Glutamatergic neuron (in vitro differentiated cells): ENCODE results near the gene CRYBG2. TPM values are rescaled to one million over a fixed set of nuclear protein-coding genes. Genes with fewer than 3 reads are reported as not detected.
"Not testable (repeated sequence)": the region's sequence is repeated elsewhere in the genome, so short reads cannot be mapped to it uniquely, and the experiment has no call there.

Experiments used
- DNase-seq: peaks from one replicate; pipeline ENCODE4 v3.0.0; 2022
- H3K27ac Mint-ChIP-seq: one replicate; pipeline ENCODE4 v1.8.0; 2020; ENCODE audit warnings: mild to moderate bottlenecking, mixed read lengths, inconsistent platforms; ENCODE audit not compliant: unreplicated experiment
- H3K27me3 Mint-ChIP-seq: one replicate; pipeline ENCODE4 v1.8.0; 2020; ENCODE audit warnings: mild to moderate bottlenecking, moderate library complexity, mixed read lengths, inconsistent platforms; ENCODE audit not compliant: unreplicated experiment
- H3K36me3 Mint-ChIP-seq: one replicate; pipeline ENCODE4 v1.8.0; 2020; ENCODE audit warnings: mild to moderate bottlenecking, mixed read lengths, inconsistent platforms; ENCODE audit not compliant: unreplicated experiment
- H3K4me1 Mint-ChIP-seq: one replicate; pipeline ENCODE4 v1.8.0; 2020; ENCODE audit warnings: mild to moderate bottlenecking, low read depth, mixed read lengths, inconsistent platforms; ENCODE audit not compliant: unreplicated experiment
- H3K4me3 Mint-ChIP-seq: one replicate; pipeline ENCODE4 v1.8.0; 2020; ENCODE audit warnings: mild to moderate bottlenecking, mixed read lengths, inconsistent platforms; ENCODE audit not compliant: unreplicated experiment
- H3K9me3 Mint-ChIP-seq: one replicate; pipeline ENCODE4 v1.8.0; 2020; ENCODE audit warnings: mild to moderate bottlenecking, moderate library complexity, mixed read lengths, inconsistent platforms; ENCODE audit not compliant: unreplicated experiment
- total RNA-seq: library from RNA; stranded (reverse); fragmentation: NEBNext Ultra II Directional; extraction: Animal tissue kit (Norgen Biotek cat#: 25700); gene quantifications from one replicate; pipeline ENCODE4 v1.2.1, GENCODE V29; 2021; ENCODE audit not compliant: unreplicated experiment
- TF ChIP-seq, protein P1 (sequence below): fragments of 200-600 bp; sonication (generic); IDR thresholded peaks from one replicate; pipeline ENCODE4 v1.5.0; 2021; ENCODE audit not compliant: partially characterized antibody, unreplicated experiment

The CRYBG2 gene
- total RNA-seq, 1 donor from 2014 or later = 2.2 TPM

DNA sequence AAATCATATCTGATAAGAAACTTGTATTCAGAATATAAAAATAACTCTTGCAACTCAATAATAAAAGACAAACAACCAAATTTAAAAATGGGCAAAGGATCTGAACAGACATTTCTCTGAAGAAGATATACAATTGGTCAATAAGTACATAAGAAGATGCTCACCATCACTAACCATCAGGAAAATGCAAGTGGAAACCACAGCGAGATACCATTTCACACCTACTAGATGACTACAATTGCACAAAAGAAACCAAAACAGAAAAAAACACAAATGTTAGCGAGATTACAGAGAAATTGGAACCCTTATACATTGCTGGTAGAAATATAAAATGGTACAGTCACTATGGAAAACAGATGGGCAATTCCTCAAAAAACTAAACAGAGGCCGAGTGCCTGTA, 30.1 kb upstream of the CRYBG2 start:
- Mint-ChIP-seq H3K27me3 (no peaks in the 10 kb centered on the region), H3K9me3 (peaks cover 3% of the 10 kb centered on the region), H3K36me3 (no peaks in the 10 kb centered on the region), H3K4me1 (peaks cover under 1% of the 10 kb centered on the region), H3K27ac (no peak overlapping the region), H3K4me3 (no peak overlapping the region)
- no peak for DNase-seq
- TF ChIP-seq, protein P1, sequence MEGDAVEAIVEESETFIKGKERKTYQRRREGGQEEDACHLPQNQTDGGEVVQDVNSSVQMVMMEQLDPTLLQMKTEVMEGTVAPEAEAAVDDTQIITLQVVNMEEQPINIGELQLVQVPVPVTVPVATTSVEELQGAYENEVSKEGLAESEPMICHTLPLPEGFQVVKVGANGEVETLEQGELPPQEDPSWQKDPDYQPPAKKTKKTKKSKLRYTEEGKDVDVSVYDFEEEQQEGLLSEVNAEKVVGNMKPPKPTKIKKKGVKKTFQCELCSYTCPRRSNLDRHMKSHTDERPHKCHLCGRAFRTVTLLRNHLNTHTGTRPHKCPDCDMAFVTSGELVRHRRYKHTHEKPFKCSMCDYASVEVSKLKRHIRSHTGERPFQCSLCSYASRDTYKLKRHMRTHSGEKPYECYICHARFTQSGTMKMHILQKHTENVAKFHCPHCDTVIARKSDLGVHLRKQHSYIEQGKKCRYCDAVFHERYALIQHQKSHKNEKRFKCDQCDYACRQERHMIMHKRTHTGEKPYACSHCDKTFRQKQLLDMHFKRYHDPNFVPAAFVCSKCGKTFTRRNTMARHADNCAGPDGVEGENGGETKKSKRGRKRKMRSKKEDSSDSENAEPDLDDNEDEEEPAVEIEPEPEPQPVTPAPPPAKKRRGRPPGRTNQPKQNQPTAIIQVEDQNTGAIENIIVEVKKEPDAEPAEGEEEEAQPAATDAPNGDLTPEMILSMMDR = no peak

GRCh38 chr1:26378879-26379251, 24.9 kb upstream of the CRYBG2 start:
- TF ChIP-seq, protein P1 = no peak
- H3K27me3 Mint-ChIP-seq = peaks cover 7% of the 10 kb centered on the region

DNA sequence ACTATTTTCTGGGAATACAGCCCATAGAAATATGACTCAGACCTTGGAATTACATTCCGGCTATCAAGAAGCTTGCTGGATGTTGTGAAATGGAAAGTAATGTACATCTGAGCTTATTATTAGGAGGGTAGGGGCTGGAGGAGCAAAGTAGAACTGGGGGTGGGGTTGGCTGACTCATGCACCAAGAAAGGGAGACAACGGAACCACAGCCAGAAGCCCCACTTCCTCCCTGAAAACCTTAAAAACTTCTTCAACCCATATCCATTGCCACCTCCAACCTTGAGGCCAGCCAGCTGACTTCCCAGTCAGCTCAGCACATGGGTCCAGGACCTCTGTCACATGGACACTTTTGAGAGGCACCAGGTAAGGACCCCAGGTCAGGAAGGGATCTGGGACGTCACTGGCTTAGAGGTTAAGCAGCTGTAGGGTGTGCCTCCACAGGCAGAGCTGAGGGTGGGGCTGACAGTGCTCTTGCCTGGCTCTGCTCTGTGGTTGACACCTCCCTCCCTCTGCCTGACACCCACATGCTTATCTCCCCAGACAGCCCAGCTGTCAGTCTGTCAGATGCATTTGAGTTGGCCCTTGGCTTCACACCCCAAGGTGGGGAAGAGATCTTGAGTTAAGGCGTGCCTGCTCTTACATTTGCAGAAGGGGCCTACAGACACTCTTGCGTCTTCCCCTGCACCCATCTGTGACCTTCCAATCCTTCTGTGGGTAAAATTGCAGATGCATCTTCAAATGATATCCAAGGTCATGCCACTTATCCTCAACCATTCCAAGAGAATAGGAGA, 24.4 kb upstream of the CRYBG2 start:
- no peak for DNase-seq
- peaks cover 8% of the 10 kb centered on the region for H3K27me3 Mint-ChIP-seq
- H3K27ac Mint-ChIP-seq = no peak overlapping the region
- no peak overlapping the region for H3K4me3 Mint-ChIP-seq
- TF ChIP-seq, protein P1 = no peak
- no peaks in the 10 kb centered on the region for H3K36me3 Mint-ChIP-seq
- H3K9me3 Mint-ChIP-seq = peaks cover 3% of the 10 kb centered on the region
- H3K4me1 Mint-ChIP-seq = no peaks in the 10 kb centered on the region

More at GRCh38 chr1:26378879-26379251, 24.9 kb upstream of the CRYBG2 start:
- H3K27ac Mint-ChIP-seq = no peak overlapping the region
- H3K9me3 Mint-ChIP-seq = peaks cover 3% of the 10 kb centered on the region
- DNase-seq = no peak
- no peak overlapping the region for H3K4me3 Mint-ChIP-seq
- no peaks in the 10 kb centered on the region for H3K4me1 Mint-ChIP-seq
- H3K36me3 Mint-ChIP-seq = no peaks in the 10 kb centered on the region

DNA sequence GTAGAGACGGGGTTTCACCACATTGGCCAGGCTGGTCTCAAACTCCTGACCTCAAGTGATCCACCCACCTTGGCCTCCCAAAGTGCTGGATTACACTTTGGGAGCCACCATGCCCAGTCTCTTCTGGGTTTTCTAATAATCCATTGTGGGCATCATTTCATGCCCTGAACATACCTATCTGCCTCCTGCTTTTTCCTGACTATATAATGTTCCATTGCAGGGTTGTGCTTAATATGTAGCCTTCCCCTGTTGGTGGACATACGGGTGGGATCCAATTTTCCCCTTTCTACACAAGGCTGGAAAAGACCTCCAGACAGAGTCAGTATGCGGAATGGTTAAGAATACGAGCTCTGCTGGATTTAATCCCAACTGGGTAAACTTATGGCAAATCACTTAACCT, 22.1 kb upstream of the CRYBG2 start:
- Mint-ChIP-seq H3K4me1 (no peaks in the 10 kb centered on the region), H3K36me3 (no peaks in the 10 kb centered on the region), H3K27me3 (peaks cover 8% of the 10 kb centered on the region), H3K4me3 (no peak overlapping the region), H3K9me3 (peaks cover 2% of the 10 kb centered on the region), H3K27ac (no peak overlapping the region)
- no peak for DNase-seq
- TF ChIP-seq, protein P1 = no peak

DNA sequence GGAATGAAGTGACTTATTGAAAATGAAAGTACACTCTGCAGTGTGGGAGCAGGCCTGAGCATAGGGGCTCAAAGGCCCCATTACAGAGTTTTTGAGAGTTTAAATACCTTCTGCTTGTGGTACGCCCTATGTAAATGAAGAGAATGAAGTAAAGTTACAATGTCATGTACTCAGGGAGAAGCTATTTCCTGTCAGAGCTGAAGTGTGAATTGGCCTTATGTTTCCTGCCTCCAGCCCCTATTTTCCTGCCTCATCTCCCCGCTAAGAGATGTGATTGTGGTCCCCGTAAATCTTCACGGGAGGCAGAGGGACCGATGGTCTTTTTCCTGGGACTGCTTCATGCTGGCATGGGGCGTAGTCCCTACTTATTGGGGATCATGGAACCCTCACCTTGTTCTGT, 21.2 kb upstream of the CRYBG2 start:
- Mint-ChIP-seq H3K36me3 (no peaks in the 10 kb centered on the region), H3K4me1 (no peaks in the 10 kb centered on the region), H3K27ac (no peak overlapping the region), H3K9me3 (peaks cover 4% of the 10 kb centered on the region), H3K27me3 (peaks cover 8% of the 10 kb centered on the region), H3K4me3 (no peak overlapping the region)
- DNase-seq = no peak
- TF ChIP-seq, protein P1 = no peak

DNA sequence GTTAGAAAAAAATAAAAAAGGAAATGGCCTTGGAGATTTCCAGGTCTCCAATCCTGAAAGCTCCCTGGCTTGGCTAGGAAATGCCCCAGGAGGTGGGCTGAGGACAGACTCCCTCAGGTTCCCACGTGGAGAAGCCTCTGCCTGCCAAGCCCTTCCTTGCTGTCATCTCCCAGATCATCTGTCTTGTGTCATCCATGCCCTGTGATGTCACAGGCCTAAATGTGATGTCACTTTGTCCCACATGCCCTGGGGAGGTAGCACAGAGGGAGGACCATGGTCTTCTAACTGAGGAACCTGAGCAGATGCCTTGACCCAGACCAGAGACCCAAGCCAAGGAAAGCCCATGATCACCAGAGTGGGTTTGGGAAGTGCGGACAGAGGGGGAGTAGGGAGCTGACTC, 20.4 kb upstream of the CRYBG2 start:
- DNase-seq, H3K27me3 Mint-ChIP-seq, H3K36me3 Mint-ChIP-seq, H3K27ac Mint-ChIP-seq, H3K9me3 Mint-ChIP-seq, H3K4me3 Mint-ChIP-seq, H3K4me1 Mint-ChIP-seq: not testable (repeated sequence)
